Mucosa of descending colon (tissue), 3 donors: ENCODE measurements around the gene UCHL5. TPM values are rescaled to one million over a fixed set of nuclear protein-coding genes. Genes with fewer than 3 reads are reported as not detected.
A peak's percentile ranks its signal among the peaks of the same experiment; 100 is the strongest.

Source experiments
- ATAC-seq: fragments of 200-7000 bp; cut with Tn5 transposase; one replicate; pipeline ENCODE4 v1.9.1; 2020; ENCODE audit warnings: mild to moderate bottlenecking, moderate library complexity
- DNase-seq, 3 donors: peaks; one replicate each; pipeline ENCODE4 v3.0.0-alpha.2; 2020
- H3K36me3 ChIP-seq: fragments of 200-600 bp; one replicate; pipeline ENCODE4 v1.8.0; 2021; ENCODE audit warnings: low read depth, mild to moderate bottlenecking
- H3K4me1 ChIP-seq: fragments of 200-600 bp; one replicate; pipeline ENCODE4 v1.8.0; 2021; ENCODE audit warnings: low read depth, mild to moderate bottlenecking
- H3K4me3 ChIP-seq: fragments of 200-600 bp; one replicate; pipeline ENCODE4 v1.8.0; 2021; ENCODE audit warnings: mild to moderate bottlenecking
- H3K9me3 ChIP-seq: fragments of 200-600 bp; one replicate; pipeline ENCODE4 v1.8.0; 2021; ENCODE audit warnings: mild to moderate bottlenecking
- intact Hi-C, 2 donors: fragments of 100-400 bp; cut with DNase I in 1 of 2; cut with micrococcal nuclease in 1 of 2; formaldehyde crosslinking; loops; one replicate each; pipeline versions ENCODE4 v1.11.0 to v1.11.1; 2022; cut with DNase I, micrococcal nuclease
- total RNA-seq, 3 donors: library from RNA; stranded (reverse); fragmentation: NEBNext Ultra II Directional in 2 of 3; extraction: Animal tissue kit (Norgen Biotek cat#: 25700) in 2 of 3; gene quantifications; one replicate each; pipeline versions ENCODE4 v1.2.1 to v1.2.4, GENCODE V29; 2021 to 2023
- TF ChIP-seq, protein P1 (sequence below): fragments of 200-600 bp; IDR thresholded peaks from one replicate; pipeline ENCODE4 v1.8.0; 2022; ENCODE audit warnings: antibody characterized with exemption, mild to moderate bottlenecking
- donor health status: DM: no; HTN: no; CAD: no; lungs with moderate emphysema.
- donor health status: DM: no; HTN: no; CAD: no.
- donor health status: DM: no; HTN: yes; CAD: no.

UCHL5 gene
- total RNA-seq, 3 donors from 2014 or later: 28.7 to 32.7 (median 29.1) TPM

DNA sequence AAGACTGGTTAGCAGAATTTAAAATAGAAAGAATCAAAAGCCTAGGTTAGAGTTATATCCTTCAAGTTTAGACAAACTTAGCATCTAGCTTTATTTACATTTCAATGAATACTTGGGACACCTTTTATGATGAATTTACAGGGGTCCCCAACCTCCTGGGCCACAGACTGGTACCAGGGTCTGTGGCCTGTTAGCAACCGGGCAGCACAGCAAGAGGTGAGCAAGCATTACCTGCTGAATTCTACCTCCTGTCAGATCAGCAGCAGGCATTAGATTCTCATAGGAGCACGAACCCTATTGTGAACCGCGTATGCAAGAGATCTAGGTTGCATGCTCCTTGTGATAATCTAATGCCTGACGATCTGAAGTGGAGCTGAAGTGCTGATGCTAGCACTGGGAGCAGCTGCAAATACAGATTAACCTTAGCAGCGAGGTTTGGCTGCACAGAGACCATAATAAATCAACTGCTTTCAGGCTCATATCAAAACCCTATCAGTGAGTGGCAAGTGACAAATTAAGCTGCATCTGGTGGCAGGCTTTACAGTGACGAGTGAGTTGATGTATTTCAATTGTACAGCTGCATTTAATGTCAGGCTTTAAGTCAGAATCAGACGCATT, 82.0 kb downstream of the UCHL5 start:
- Histone ChIP-seq H3K36me3 (no peaks in the 10 kb centered on the region), H3K4me3 (no peak overlapping the region), H3K4me1 (peaks cover 5% of the 10 kb centered on the region), H3K9me3 (no peaks in the 10 kb centered on the region)
- DNase-seq (no peak), ATAC-seq (no peak)
- TF ChIP-seq, protein P1, sequence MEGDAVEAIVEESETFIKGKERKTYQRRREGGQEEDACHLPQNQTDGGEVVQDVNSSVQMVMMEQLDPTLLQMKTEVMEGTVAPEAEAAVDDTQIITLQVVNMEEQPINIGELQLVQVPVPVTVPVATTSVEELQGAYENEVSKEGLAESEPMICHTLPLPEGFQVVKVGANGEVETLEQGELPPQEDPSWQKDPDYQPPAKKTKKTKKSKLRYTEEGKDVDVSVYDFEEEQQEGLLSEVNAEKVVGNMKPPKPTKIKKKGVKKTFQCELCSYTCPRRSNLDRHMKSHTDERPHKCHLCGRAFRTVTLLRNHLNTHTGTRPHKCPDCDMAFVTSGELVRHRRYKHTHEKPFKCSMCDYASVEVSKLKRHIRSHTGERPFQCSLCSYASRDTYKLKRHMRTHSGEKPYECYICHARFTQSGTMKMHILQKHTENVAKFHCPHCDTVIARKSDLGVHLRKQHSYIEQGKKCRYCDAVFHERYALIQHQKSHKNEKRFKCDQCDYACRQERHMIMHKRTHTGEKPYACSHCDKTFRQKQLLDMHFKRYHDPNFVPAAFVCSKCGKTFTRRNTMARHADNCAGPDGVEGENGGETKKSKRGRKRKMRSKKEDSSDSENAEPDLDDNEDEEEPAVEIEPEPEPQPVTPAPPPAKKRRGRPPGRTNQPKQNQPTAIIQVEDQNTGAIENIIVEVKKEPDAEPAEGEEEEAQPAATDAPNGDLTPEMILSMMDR: no peak
- intact Hi-C loops: no loop called here

DNA sequence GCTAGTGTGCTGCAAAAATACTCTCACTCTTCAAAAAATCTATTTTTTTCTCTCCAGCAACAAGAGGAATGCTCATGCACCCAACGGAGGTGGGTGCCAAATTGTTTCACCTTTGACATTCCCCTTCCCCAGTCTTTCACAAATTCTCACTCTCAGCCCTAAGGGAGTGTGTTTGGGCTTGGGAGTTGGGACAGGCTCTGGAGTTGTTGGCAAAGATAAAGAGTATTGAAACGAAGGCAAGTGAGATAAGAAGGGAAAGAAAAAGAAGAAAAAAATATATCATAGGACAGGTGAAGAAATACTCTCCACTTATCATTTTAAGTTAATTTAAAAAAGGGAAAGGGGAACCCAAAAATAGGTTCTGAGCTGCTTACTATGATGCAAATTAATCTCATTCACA, 82.6 kb downstream of the UCHL5 start:
- Histone ChIP-seq H3K4me1 (peaks cover 5% of the 10 kb centered on the region), H3K36me3 (no peaks in the 10 kb centered on the region), H3K4me3 (no peak overlapping the region), H3K9me3 (no peaks in the 10 kb centered on the region)
- intact Hi-C loops: no loop called here
- no peak for ATAC-seq
- no peak for DNase-seq
- TF ChIP-seq, protein P1: no peak

DNA sequence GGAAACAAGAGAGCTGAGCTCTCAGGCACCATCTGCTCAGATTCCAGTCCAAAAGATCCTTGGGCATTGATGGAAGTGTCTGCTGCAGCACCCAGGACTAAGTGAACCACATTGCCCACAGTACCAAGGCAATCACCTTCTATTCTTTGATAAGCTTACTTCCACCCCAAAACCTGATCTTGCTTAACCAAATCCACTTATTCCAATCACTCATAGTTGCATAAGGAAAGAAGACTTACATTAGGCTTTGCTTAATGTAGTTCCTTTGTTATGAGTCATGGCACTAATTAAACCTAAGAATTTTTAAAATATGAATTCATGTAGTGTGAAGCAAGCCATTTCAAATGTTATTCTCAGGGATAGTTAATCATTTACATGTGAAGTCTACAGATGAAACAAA, 84.5 kb downstream of the UCHL5 start:
- TF ChIP-seq, protein P1: no peak
- Histone ChIP-seq H3K4me1 (peaks cover 5% of the 10 kb centered on the region), H3K9me3 (no peaks in the 10 kb centered on the region), H3K4me3 (no peak overlapping the region), H3K36me3 (no peaks in the 10 kb centered on the region)
- ATAC-seq (peak; percentile 34), DNase-seq (no peak)
- intact Hi-C loops: no loop called here

DNA sequence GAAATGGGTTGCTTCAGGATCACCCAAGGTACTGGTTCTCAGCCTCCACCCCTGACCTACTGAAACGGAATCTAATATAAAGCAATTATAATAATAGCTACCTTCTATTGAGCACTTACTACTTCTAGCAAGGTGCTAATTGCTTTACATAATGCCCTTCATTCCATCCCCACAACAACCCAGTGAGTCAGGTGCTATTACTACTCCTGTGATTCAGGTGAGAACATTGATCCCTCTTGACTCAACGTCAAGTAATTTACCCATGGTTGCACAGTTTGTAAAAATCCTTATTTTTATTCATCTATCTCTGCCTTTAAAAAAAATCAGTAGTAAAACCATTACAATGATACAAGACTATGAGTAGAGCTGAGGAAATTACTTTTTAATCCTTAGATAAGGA, 85.2 kb downstream of the UCHL5 start:
- intact Hi-C loops: no loop called here
- no peak overlapping the region for H3K4me3 ChIP-seq
- H3K9me3 ChIP-seq: no peaks in the 10 kb centered on the region
- TF ChIP-seq, protein P1: no peak
- ATAC-seq (no peak), DNase-seq (no peak)
- no peaks in the 10 kb centered on the region for H3K36me3 ChIP-seq
- peaks cover 5% of the 10 kb centered on the region for H3K4me1 ChIP-seq

DNA sequence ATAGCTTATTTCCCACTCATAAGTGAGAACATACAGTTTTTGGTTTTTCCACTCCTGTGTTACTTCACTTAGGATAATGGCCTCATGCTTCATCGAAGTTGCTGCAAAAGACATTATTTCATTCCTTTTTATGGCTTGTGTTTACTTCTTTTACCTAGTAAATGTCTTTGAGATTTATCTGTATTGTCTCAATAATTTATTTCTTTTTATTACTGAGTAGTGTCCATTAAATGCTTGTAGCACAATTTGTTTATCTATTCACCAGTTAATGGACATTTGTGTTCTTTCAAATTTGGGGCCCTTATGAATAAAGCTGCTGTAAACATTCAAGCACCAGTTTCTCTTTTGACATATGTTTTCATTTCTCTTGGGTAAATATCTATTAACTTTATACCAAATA, 86.0 kb downstream of the UCHL5 start:
- ATAC-seq (no peak), DNase-seq (no peak)
- intact Hi-C loops: no loop called here
- Histone ChIP-seq H3K4me3 (no peak overlapping the region), H3K36me3 (no peaks in the 10 kb centered on the region), H3K9me3 (no peaks in the 10 kb centered on the region), H3K4me1 (peaks cover under 1% of the 10 kb centered on the region)
- TF ChIP-seq, protein P1: no peak

DNA sequence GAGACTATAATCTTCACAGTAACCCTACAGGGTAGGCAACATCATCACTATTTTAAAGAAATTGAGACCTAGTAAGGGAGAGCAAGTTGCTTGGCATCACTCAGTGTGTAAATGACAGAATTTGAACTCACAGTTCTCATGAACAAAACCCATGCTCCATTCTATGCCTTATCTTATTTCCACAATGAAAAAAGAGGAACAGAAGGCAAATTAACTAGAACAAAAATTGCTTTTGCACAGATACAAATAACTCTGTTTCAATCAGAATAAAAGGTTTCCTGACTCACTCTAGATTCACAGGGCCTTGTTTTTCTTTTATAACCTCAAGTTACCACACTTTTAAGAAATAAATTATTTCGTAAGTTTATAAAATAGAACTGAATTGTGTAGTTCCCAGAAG, 90.1 kb downstream of the UCHL5 start:
- H3K36me3 ChIP-seq: no peaks in the 10 kb centered on the region
- no peak for DNase-seq
- no peak overlapping the region for H3K4me3 ChIP-seq
- intact Hi-C loops: no loop called here
- TF ChIP-seq, protein P1: no peak
- ATAC-seq: no peak
- no peaks in the 10 kb centered on the region for H3K9me3 ChIP-seq
- no peaks in the 10 kb centered on the region for H3K4me1 ChIP-seq
